WTC11 (cell line): ENCODE data around the gene MMS22L. TPM values are rescaled to one million over a fixed set of nuclear protein-coding genes. Genes with fewer than 3 reads are reported as not detected.

ENCODE experiments used
- ATAC-seq: fragments of 200-7000 bp; cut with Tn5 transposase; 2 replicates; pipeline ENCODE4 v1.10.0; 2021; ENCODE audit warnings: mild to moderate bottlenecking, moderate library complexity
- CTCF ChIA-PET: fragments of 300-600 bp; sonication (Branson Sonifier 250); formaldehyde crosslinking; loops from one replicate; lab custom pipeline; 2021; ENCODE audit warnings: antibody characterized with exemption; lab: Charles Lee
- POLR2A ChIA-PET: fragments of 350-600 bp; sonication (Branson Sonifier 250); formaldehyde crosslinking; loops from one replicate; lab custom pipeline; 2021; ENCODE audit warnings: antibody characterized with exemption; lab: Charles Lee
- DNase-seq: peaks from one replicate; pipeline ENCODE4 v3.0.0; 2021; ENCODE audit warnings: low spot score
- H3K27ac Mint-ChIP-seq: 2 replicates; pipeline ENCODE4 v1.8.0; 2021; ENCODE audit warnings: mixed read lengths
- H3K27me3 Mint-ChIP-seq: 2 replicates; pipeline ENCODE4 v1.8.0; 2021; ENCODE audit warnings: low read depth, mild to moderate bottlenecking, moderate library complexity, mixed read lengths
- H3K36me3 Mint-ChIP-seq: 2 replicates; pipeline ENCODE4 v1.8.0; 2021; ENCODE audit warnings: mixed read lengths
- H3K4me1 Mint-ChIP-seq: 2 replicates; pipeline ENCODE4 v1.8.0; 2022; ENCODE audit warnings: mixed read lengths
- H3K4me3 Mint-ChIP-seq: 2 replicates; pipeline ENCODE4 v1.8.0; 2021; ENCODE audit warnings: mild to moderate bottlenecking, moderate library complexity, mixed read lengths
- H3K9me3 Mint-ChIP-seq: 2 replicates; pipeline ENCODE4 v1.8.0; 2021; ENCODE audit warnings: mixed read lengths
- CREB1 ChIP-seq: sonication (generic); formaldehyde crosslinking; IDR thresholded peaks from 2 replicates; pipeline ENCODE4 v1.8.0; 2023; ENCODE audit warnings: mild to moderate bottlenecking, missing genetic modification reagents
- ETV6 ChIP-seq: sonication (generic); formaldehyde crosslinking; IDR thresholded peaks from 2 replicates; pipeline ENCODE4 v1.8.1; 2022; ENCODE audit warnings: mild to moderate bottlenecking, missing genetic modification reagents
- GRHL2 ChIP-seq: fragments of 250-450 bp; sonication (Bioruptor Pico); IDR thresholded peaks from 2 replicates; pipeline ENCODE4 v1.8.0; 2022; ENCODE audit warnings: mild to moderate bottlenecking, moderate library complexity; ENCODE audit not compliant: insufficient replicate concordance, severe bottlenecking
- KAT7 ChIP-seq: sonication (generic); formaldehyde crosslinking; IDR thresholded peaks from 2 replicates; pipeline ENCODE4 v1.8.1; 2023; ENCODE audit warnings: missing genetic modification reagents, mild to moderate bottlenecking, borderline replicate concordance
- MYBL2 ChIP-seq: sonication (generic); formaldehyde crosslinking; IDR thresholded peaks from 2 replicates; pipeline ENCODE4 v1.8.1; 2023; ENCODE audit warnings: mild to moderate bottlenecking, moderate library complexity, missing genetic modification reagents
- NFYB ChIP-seq: sonication (generic); formaldehyde crosslinking; conservative IDR thresholded peaks from 2 replicates; pipeline ENCODE4 v1.8.0; 2022; ENCODE audit warnings: low read depth, missing genetic modification reagents
- NR3C1 ChIP-seq: sonication (generic); formaldehyde crosslinking; conservative IDR thresholded peaks from 2 replicates; pipeline ENCODE4 v1.8.1; 2023; ENCODE audit warnings: low read depth, mild to moderate bottlenecking, missing genetic modification reagents
- RELA ChIP-seq: sonication (generic); formaldehyde crosslinking; IDR thresholded peaks from 2 replicates; pipeline ENCODE4 v1.8.1; 2022; ENCODE audit warnings: missing genetic modification reagents, mild to moderate bottlenecking, borderline replicate concordance
- SP1 ChIP-seq: sonication (generic); formaldehyde crosslinking; conservative IDR thresholded peaks from 2 replicates; pipeline ENCODE4 v1.8.1; 2022; ENCODE audit warnings: missing genetic modification reagents
- TP53 ChIP-seq: sonication (generic); formaldehyde crosslinking; IDR thresholded peaks from 2 replicates; pipeline ENCODE4 v1.8.1; 2023; ENCODE audit warnings: mild to moderate bottlenecking, missing genetic modification reagents
- ZNF232 ChIP-seq: sonication (generic); formaldehyde crosslinking; IDR thresholded peaks from 2 replicates; pipeline ENCODE4 v1.8.0; 2022; ENCODE audit warnings: mild to moderate bottlenecking, missing genetic modification reagents
- ZNF263 ChIP-seq: sonication (generic); formaldehyde crosslinking; IDR thresholded peaks from 2 replicates; pipeline ENCODE4 v1.8.1; 2022; ENCODE audit warnings: low read depth, mild to moderate bottlenecking, moderate library complexity, missing genetic modification reagents
- ZSCAN18 ChIP-seq: fragments of 250-450 bp; sonication (Bioruptor Pico); IDR thresholded peaks from 2 replicates; pipeline ENCODE4 v2.1.2; 2022; ENCODE audit warnings: mild to moderate bottlenecking, moderate library complexity
- total RNA-seq: library from RNA; stranded (reverse); gene quantifications from 3 replicates; pipeline ENCODE4 v1.2.3, GENCODE V29; 2021
- TF ChIP-seq, protein P1 (sequence below): sonication (generic); formaldehyde crosslinking; conservative IDR thresholded peaks from 2 replicates; pipeline ENCODE4 v1.8.1; 2022; ENCODE audit warnings: mild to moderate bottlenecking, missing genetic modification reagents
- TF ChIP-seq, protein P2 (sequence below): sonication (generic); formaldehyde crosslinking; IDR thresholded peaks from 2 replicates; pipeline ENCODE4 v1.8.1; 2022; ENCODE audit warnings: mild to moderate bottlenecking, moderate library complexity, missing genetic modification reagents
- TF ChIP-seq, protein P3 (sequence below): sonication (generic); formaldehyde crosslinking; IDR thresholded peaks from 2 replicates; pipeline ENCODE4 v1.8.0; 2022; ENCODE audit warnings: mild to moderate bottlenecking, missing genetic modification reagents
- TF ChIP-seq, protein P4 (sequence below): fragments of 250-450 bp; sonication (Bioruptor Pico); IDR thresholded peaks from 2 replicates; pipeline ENCODE4 v1.8.0; 2021; ENCODE audit warnings: mild to moderate bottlenecking
- TF ChIP-seq, protein P5 (sequence below): sonication (generic); formaldehyde crosslinking; IDR thresholded peaks from 2 replicates; pipeline ENCODE4 v1.8.1; 2023; ENCODE audit warnings: mild to moderate bottlenecking, moderate library complexity, missing genetic modification reagents
- TF ChIP-seq, protein P6 (sequence below): fragments of 200-600 bp; IDR thresholded peaks from 2 replicates; pipeline ENCODE4 v1.8.0; 2022; ENCODE audit warnings: antibody characterized with exemption
- TF ChIP-seq, protein P7 (sequence below): sonication (generic); formaldehyde crosslinking; IDR thresholded peaks from 2 replicates; pipeline ENCODE4 v1.8.0; 2022; ENCODE audit warnings: mild to moderate bottlenecking, missing genetic modification reagents
- TF ChIP-seq, protein P8 (sequence below): sonication (generic); formaldehyde crosslinking; IDR thresholded peaks from 2 replicates; pipeline ENCODE4 v1.8.1; 2023; ENCODE audit warnings: mild to moderate bottlenecking, missing genetic modification reagents, moderate library complexity

Gene MMS22L
- total RNA-seq, 1 experiment from 2014 or later: 39.7 TPM

GRCh38 chr6:97262676-97263075 lies 20.3 kb downstream of the MMS22L start:
- no peak overlapping the region for H3K4me3 Mint-ChIP-seq
- peaks cover 60% of the 10 kb centered on the region for H3K36me3 Mint-ChIP-seq
- CTCF ChIA-PET: no interaction called here

GRCh38 chr6:97246842-97247241 lies 36.2 kb downstream of the MMS22L start:
- ATAC-seq (no peak), DNase-seq (no peak)
- peaks cover 4% of the 10 kb centered on the region for H3K9me3 Mint-ChIP-seq
- H3K4me3 Mint-ChIP-seq: no peak overlapping the region
- POLR2A ChIA-PET: no interaction called here
- H3K27ac Mint-ChIP-seq: no peak overlapping the region
- H3K36me3 Mint-ChIP-seq: peaks cover 34% of the 10 kb centered on the region
- no peaks in the 10 kb centered on the region for H3K27me3 Mint-ChIP-seq
- CTCF ChIA-PET: no interaction called here
- TF ChIP-seq, protein P1, sequence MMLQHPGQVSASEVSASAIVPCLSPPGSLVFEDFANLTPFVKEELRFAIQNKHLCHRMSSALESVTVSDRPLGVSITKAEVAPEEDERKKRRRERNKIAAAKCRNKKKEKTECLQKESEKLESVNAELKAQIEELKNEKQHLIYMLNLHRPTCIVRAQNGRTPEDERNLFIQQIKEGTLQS (CRISPR knock-in tag): no peak
- no peak for TF ChIP-seq RELA (CRISPR knock-in tag)
- TF ChIP-seq NR3C1 (CRISPR knock-in tag): no peak
- no peak for TF ChIP-seq CREB1 (CRISPR knock-in tag)
- TF ChIP-seq, protein P2, sequence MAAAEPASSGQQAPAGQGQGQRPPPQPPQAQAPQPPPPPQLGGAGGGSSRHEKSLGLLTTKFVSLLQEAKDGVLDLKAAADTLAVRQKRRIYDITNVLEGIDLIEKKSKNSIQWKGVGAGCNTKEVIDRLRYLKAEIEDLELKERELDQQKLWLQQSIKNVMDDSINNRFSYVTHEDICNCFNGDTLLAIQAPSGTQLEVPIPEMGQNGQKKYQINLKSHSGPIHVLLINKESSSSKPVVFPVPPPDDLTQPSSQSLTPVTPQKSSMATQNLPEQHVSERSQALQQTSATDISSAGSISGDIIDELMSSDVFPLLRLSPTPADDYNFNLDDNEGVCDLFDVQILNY (CRISPR knock-in tag): no peak
- TF ChIP-seq ZNF232 (CRISPR knock-in tag): no peak
- TF ChIP-seq, protein P3, sequence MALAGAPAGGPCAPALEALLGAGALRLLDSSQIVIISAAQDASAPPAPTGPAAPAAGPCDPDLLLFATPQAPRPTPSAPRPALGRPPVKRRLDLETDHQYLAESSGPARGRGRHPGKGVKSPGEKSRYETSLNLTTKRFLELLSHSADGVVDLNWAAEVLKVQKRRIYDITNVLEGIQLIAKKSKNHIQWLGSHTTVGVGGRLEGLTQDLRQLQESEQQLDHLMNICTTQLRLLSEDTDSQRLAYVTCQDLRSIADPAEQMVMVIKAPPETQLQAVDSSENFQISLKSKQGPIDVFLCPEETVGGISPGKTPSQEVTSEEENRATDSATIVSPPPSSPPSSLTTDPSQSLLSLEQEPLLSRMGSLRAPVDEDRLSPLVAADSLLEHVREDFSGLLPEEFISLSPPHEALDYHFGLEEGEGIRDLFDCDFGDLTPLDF (CRISPR knock-in tag): no peak
- no peak for TF ChIP-seq GRHL2
- no peak for TF ChIP-seq MYBL2 (CRISPR knock-in tag)
- no peak for TF ChIP-seq ZNF263
- no peak for TF ChIP-seq NFYB (CRISPR knock-in tag)
- TF ChIP-seq, protein P4, sequence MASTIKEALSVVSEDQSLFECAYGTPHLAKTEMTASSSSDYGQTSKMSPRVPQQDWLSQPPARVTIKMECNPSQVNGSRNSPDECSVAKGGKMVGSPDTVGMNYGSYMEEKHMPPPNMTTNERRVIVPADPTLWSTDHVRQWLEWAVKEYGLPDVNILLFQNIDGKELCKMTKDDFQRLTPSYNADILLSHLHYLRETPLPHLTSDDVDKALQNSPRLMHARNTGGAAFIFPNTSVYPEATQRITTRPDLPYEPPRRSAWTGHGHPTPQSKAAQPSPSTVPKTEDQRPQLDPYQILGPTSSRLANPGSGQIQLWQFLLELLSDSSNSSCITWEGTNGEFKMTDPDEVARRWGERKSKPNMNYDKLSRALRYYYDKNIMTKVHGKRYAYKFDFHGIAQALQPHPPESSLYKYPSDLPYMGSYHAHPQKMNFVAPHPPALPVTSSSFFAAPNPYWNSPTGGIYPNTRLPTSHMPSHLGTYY (CRISPR knock-in tag): no peak
- TF ChIP-seq, protein P5, sequence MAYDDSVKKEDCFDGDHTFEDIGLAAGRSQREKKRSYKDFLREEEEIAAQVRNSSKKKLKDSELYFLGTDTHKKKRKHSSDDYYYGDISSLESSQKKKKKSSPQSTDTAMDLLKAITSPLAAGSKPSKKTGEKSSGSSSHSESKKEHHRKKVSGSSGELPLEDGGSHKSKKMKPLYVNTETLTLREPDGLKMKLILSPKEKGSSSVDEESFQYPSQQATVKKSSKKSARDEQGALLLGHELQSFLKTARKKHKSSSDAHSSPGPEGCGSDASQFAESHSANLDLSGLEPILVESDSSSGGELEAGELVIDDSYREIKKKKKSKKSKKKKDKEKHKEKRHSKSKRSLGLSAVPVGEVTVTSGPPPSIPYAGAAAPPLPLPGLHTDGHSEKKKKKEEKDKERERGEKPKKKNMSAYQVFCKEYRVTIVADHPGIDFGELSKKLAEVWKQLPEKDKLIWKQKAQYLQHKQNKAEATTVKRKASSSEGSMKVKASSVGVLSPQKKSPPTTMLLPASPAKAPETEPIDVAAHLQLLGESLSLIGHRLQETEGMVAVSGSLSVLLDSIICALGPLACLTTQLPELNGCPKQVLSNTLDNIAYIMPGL (CRISPR knock-in tag): no peak
- TF ChIP-seq KAT7 (CRISPR knock-in tag): no peak
- TF ChIP-seq, protein P6, sequence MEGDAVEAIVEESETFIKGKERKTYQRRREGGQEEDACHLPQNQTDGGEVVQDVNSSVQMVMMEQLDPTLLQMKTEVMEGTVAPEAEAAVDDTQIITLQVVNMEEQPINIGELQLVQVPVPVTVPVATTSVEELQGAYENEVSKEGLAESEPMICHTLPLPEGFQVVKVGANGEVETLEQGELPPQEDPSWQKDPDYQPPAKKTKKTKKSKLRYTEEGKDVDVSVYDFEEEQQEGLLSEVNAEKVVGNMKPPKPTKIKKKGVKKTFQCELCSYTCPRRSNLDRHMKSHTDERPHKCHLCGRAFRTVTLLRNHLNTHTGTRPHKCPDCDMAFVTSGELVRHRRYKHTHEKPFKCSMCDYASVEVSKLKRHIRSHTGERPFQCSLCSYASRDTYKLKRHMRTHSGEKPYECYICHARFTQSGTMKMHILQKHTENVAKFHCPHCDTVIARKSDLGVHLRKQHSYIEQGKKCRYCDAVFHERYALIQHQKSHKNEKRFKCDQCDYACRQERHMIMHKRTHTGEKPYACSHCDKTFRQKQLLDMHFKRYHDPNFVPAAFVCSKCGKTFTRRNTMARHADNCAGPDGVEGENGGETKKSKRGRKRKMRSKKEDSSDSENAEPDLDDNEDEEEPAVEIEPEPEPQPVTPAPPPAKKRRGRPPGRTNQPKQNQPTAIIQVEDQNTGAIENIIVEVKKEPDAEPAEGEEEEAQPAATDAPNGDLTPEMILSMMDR: no peak
- no peaks in the 10 kb centered on the region for H3K4me1 Mint-ChIP-seq

More at GRCh38 chr6:97262676-97263075, 20.3 kb downstream of the MMS22L start:
- DNase-seq (no peak), ATAC-seq (no peak)
- Mint-ChIP-seq H3K9me3 (peaks cover 14% of the 10 kb centered on the region), H3K27ac (no peak overlapping the region), H3K27me3 (no peaks in the 10 kb centered on the region), H3K4me1 (no peaks in the 10 kb centered on the region)
- POLR2A ChIA-PET: interaction anchor here (0.7 kb wide), 1 partner anchor 1144 kb away, joined by 4 read pairs; no protein-coding TSS in a partner anchor
- TF ChIP-seq NFYB (CRISPR knock-in tag): no peak

DNA sequence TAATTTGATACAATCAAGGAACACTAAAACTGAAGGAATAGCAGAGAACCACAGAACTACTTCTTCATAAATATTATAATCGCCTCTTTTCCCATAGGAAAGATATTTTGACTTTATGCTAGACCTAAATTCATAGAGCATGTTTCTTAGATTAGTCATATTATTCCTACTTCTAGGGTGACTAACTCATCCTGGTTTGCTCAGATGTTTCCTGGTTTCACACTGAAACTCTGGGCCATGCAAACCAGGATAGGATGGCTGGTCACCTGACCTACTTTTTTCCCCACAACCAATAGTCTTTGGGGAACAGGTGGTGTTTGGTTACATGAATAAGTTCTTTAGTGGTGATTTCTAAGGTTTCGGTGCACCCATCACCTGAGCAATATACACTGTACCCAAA lies 42.8 kb downstream of the MMS22L start:
- ChIA-PET CTCF (no interaction called here), POLR2A (no interaction called here)
- Mint-ChIP-seq H3K4me1 (no peaks in the 10 kb centered on the region), H3K4me3 (no peak overlapping the region), H3K27ac (no peak overlapping the region), H3K27me3 (no peaks in the 10 kb centered on the region), H3K36me3 (peaks cover 40% of the 10 kb centered on the region), H3K9me3 (peaks cover 8% of the 10 kb centered on the region)
- DNase-seq: no peak
- no peak for ATAC-seq
- TF ChIP-seq NR3C1 (CRISPR knock-in tag) (no peak), CREB1 (CRISPR knock-in tag) (no peak), ZSCAN18 (CRISPR knock-in tag) (no peak), ETV6 (CRISPR knock-in tag) (no peak), TP53 (no peak), SP1 (CRISPR knock-in tag) (no peak)
- TF ChIP-seq, protein P7, sequence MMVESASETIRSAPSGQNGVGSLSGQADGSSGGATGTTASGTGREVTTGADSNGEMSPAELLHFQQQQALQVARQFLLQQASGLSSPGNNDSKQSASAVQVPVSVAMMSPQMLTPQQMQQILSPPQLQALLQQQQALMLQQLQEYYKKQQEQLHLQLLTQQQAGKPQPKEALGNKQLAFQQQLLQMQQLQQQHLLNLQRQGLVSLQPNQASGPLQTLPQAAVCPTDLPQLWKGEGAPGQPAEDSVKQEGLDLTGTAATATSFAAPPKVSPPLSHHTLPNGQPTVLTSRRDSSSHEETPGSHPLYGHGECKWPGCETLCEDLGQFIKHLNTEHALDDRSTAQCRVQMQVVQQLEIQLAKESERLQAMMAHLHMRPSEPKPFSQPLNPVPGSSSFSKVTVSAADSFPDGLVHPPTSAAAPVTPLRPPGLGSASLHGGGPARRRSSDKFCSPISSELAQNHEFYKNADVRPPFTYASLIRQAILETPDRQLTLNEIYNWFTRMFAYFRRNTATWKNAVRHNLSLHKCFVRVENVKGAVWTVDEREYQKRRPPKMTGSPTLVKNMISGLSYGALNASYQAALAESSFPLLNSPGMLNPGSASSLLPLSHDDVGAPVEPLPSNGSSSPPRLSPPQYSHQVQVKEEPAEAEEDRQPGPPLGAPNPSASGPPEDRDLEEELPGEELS (CRISPR knock-in tag): no peak
- TF ChIP-seq, protein P8, sequence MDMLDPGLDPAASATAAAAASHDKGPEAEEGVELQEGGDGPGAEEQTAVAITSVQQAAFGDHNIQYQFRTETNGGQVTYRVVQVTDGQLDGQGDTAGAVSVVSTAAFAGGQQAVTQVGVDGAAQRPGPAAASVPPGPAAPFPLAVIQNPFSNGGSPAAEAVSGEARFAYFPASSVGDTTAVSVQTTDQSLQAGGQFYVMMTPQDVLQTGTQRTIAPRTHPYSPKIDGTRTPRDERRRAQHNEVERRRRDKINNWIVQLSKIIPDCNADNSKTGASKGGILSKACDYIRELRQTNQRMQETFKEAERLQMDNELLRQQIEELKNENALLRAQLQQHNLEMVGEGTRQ (CRISPR knock-in tag): no peak
